Parathyroid adenoma (tissue), 2 donors: ENCODE measurements around the gene TRIM47.
A peak's percentile ranks its signal among the peaks of the same experiment; 100 is the strongest.

ENCODE experiments used
- H2AFZ ChIP-seq: fragments of 300-600 bp; sonication (generic); one replicate; pipeline ENCODE4 v1.7.0; 2017; ENCODE audit warnings: antibody characterized with exemption, mild to moderate bottlenecking
- H3K27ac ChIP-seq: fragments of 300-600 bp; sonication (generic); one replicate; pipeline ENCODE4 v1.7.0; 2017
- H3K27me3 ChIP-seq: fragments of 300-600 bp; sonication (generic); one replicate; pipeline ENCODE4 v1.7.0; 2017; ENCODE audit warnings: low read length; ENCODE audit not compliant: control insufficient read depth, insufficient read depth
- H3K36me3 ChIP-seq: fragments of 300-600 bp; sonication (generic); one replicate; pipeline ENCODE4 v1.7.0; 2017; ENCODE audit warnings: low read length; ENCODE audit not compliant: control insufficient read depth, insufficient read depth
- H3K4me1 ChIP-seq: fragments of 300-600 bp; sonication (generic); one replicate; pipeline ENCODE4 v1.7.0; 2017; ENCODE audit warnings: control low read depth
- H3K4me2 ChIP-seq: fragments of 300-600 bp; sonication (generic); one replicate; pipeline ENCODE4 v1.7.0; 2017; ENCODE audit warnings: low read length
- H3K4me3 ChIP-seq: fragments of 300-600 bp; sonication (generic); one replicate; pipeline ENCODE4 v1.7.0; 2017; ENCODE audit warnings: low read depth, low read length
- H3K79me2 ChIP-seq: fragments of 300-600 bp; sonication (generic); one replicate; pipeline ENCODE4 v1.7.0; 2017; ENCODE audit warnings: control low read depth
- H3K9ac ChIP-seq: fragments of 300-600 bp; sonication (generic); one replicate; pipeline ENCODE4 v1.7.0; 2017; ENCODE audit warnings: mild to moderate bottlenecking
- H3K9me3 ChIP-seq: fragments of 300-600 bp; sonication (generic); one replicate; pipeline ENCODE4 v1.7.0; 2017; ENCODE audit warnings: low read length; ENCODE audit not compliant: control insufficient read depth
- TF ChIP-seq, protein P1 (sequence below): fragments of 300-600 bp; sonication (generic); IDR thresholded peaks from one replicate; pipeline ENCODE4 v1.7.0; 2017; ENCODE audit warnings: antibody characterized with exemption, mild to moderate bottlenecking
- donor health status: primary hyperparathyroidism.

Gene TRIM47

GRCh38 chr17:75856062-75856756 is 22.2 kb downstream of the TRIM47 start:
- Histone ChIP-seq H3K79me2 (peaks cover 3% of the 10 kb centered on the region), H3K27ac (peak overlapping the region; percentile 85), H3K4me3 (peak overlapping the region; percentile 86), H3K27me3 (no peaks in the 10 kb centered on the region), H3K9ac (peak overlapping the region; percentile 62), H3K4me1 (peaks cover 3% of the 10 kb centered on the region), H3K9me3 (no peaks in the 10 kb centered on the region), H2AFZ (peak overlapping the region; percentile 77), H3K4me2 (peak overlapping the region; percentile 83), H3K36me3 (no peaks in the 10 kb centered on the region)
- TF ChIP-seq, protein P1, sequence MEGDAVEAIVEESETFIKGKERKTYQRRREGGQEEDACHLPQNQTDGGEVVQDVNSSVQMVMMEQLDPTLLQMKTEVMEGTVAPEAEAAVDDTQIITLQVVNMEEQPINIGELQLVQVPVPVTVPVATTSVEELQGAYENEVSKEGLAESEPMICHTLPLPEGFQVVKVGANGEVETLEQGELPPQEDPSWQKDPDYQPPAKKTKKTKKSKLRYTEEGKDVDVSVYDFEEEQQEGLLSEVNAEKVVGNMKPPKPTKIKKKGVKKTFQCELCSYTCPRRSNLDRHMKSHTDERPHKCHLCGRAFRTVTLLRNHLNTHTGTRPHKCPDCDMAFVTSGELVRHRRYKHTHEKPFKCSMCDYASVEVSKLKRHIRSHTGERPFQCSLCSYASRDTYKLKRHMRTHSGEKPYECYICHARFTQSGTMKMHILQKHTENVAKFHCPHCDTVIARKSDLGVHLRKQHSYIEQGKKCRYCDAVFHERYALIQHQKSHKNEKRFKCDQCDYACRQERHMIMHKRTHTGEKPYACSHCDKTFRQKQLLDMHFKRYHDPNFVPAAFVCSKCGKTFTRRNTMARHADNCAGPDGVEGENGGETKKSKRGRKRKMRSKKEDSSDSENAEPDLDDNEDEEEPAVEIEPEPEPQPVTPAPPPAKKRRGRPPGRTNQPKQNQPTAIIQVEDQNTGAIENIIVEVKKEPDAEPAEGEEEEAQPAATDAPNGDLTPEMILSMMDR: no peak

DNA sequence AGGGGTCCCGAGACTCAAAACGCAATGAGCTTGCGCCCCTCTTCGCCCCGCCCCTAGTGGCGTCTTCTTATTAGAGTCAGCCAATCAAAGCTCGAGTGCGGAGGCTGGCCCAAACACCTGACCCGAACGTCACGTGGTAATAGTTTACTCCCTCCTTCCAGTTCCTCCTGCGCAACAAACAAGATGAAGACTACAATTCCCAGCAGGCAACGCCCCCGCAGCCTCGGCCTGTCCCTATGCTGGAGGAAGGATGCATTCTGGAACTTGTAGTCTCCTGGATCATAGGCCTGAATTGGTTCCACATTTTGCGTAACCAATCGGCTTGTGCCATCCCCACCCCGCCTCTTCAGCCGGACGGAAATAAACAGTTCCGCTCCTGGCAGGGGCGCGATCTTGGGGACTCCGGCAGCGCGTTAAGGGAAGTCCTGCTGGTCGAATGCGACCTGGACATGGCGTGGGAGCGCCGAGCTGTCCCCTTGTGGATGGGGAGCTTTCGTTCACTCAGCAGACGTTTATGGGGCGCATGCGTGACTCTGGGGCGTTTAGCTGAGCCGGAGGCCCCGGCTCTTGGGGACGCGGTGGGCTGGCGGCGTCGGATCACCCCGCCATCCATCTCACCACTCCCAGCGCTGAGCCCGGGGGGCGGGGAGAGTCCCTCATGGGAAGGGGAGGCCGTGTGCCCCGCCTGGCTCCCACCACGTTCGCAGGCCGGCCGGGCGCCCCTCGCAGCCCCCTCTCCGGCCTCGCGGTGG is 22.9 kb downstream of the TRIM47 start, which contains the start of gene WBP2:
Gene WBP2, minus strand, starts transcription at position 26 of the 752 bp plus-strand sequence. CDS start 38 bp downstream, outside the sequence.
- Histone ChIP-seq H3K4me2 (peak within 1 kb of the TSS; percentile 92), H2AFZ (peak within 1 kb of the TSS; percentile 77), H3K27ac (peak within 1 kb of the TSS; percentile 85), H3K9ac (peak within 1 kb of the TSS; percentile 62), H3K9me3 (no peaks in the 10 kb centered on the region), H3K79me2 (peaks cover 3% of the 10 kb centered on the region), H3K27me3 (no peaks in the 10 kb centered on the region), H3K4me3 (peak within 1 kb of the TSS; percentile 86), H3K36me3 (no peaks in the 10 kb centered on the region), H3K4me1 (peaks cover 3% of the 10 kb centered on the region)
- TF ChIP-seq, protein P1: peak; percentile 63

GRCh38 chr17:75854881-75855309 is 23.5 kb downstream of the TRIM47 start:
- TF ChIP-seq, protein P1: no peak
- H2AFZ ChIP-seq: peak overlapping the region; percentile 61
- peak overlapping the region; percentile 86 for H3K4me3 ChIP-seq
- H3K9me3 ChIP-seq: no peaks in the 10 kb centered on the region
- H3K27ac ChIP-seq: peak overlapping the region; percentile 85
- H3K36me3 ChIP-seq: no peaks in the 10 kb centered on the region
- H3K27me3 ChIP-seq: no peaks in the 10 kb centered on the region
- H3K4me2 ChIP-seq: peak overlapping the region; percentile 92
- peak overlapping the region; percentile 22 for H3K9ac ChIP-seq
- peaks cover 3% of the 10 kb centered on the region for H3K79me2 ChIP-seq
- peaks cover 3% of the 10 kb centered on the region for H3K4me1 ChIP-seq

GRCh38 chr17:75854101-75854748 is 24.2 kb downstream of the TRIM47 start:
- H3K9ac ChIP-seq: no peak overlapping the region
- H3K27me3 ChIP-seq: no peaks in the 10 kb centered on the region
- peak overlapping the region; percentile 85 for H3K27ac ChIP-seq
- peak overlapping the region; percentile 92 for H3K4me2 ChIP-seq
- H3K4me3 ChIP-seq: peak overlapping the region; percentile 86
- H3K4me1 ChIP-seq: peaks cover 3% of the 10 kb centered on the region
- peak overlapping the region; percentile 61 for H2AFZ ChIP-seq
- no peaks in the 10 kb centered on the region for H3K9me3 ChIP-seq
- no peaks in the 10 kb centered on the region for H3K36me3 ChIP-seq
- TF ChIP-seq, protein P1: no peak
- H3K79me2 ChIP-seq: peaks cover 3% of the 10 kb centered on the region
